ENCODE data around the gene SLC12A3.

Gene SLC12A3

GRCh38 chr16:56864960-56865359 is at the start of gene SLC12A3:
Gene SLC12A3, plus strand, starts transcription at chr16:56865207. Its CDS starts 29 bp downstream, at chr16:56865236.
- no peak for DNase-seq

DNA sequence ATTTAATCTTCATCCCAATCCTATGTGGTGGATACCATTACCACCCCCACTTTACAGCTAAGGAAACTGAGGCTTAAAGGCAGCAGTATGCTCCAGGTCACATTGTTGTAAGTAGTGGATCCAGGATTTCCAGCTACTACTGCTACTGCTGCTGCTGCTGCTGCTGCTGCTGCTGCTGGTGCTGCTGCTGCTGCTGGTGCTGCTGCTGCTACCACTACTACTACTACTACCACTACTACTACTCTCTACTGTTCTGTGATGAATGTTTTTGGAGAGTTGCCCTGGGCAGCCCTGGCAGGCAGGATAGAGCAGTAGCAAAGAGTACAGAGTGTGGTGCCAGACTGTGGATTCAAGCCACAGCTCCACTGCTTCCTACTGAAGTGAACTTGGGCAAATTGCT is 49.3 kb upstream of the SLC12A3 start:
- DNase-seq, result no peak

DNA sequence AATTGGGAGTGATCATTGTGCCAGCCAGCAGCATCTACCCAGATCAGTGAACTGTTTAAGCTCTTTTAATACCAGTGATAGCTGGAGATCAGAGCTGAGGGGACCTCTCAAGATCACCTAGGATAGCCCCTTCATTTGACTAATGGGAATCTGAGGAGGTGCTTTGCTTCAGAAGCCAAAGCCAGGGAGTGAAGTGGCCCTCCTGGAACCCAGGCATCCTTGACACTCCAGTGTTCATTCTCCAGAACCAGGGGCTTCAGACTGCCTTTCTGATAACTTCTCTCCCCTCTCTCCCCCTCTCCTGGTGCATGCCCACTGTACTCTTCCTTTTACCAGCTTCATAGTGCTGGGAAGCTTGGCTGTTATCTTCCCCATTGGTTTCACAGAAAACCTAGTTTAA is 48.0 kb upstream of the SLC12A3 start:
- DNase-seq, result no peak

DNA sequence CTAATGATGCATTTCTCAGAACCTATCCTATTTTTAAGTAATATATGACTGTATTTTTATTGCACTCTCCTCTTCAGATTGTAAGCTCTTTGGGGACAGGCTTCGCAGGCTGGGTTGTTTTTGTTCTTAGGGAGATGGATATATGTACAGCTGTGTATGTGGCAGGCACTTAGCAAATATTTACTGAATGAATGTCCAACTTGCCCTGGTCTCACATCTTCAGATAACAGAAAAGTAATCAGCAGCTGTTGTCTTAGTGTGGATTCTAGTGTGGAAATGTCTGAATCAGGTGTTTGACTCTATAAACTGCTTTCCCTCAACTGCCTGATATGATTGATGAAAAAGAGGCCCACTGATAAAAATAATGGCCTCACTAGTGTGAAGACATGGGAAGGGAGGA is 47.1 kb upstream of the SLC12A3 start:
- no peak for DNase-seq

DNA sequence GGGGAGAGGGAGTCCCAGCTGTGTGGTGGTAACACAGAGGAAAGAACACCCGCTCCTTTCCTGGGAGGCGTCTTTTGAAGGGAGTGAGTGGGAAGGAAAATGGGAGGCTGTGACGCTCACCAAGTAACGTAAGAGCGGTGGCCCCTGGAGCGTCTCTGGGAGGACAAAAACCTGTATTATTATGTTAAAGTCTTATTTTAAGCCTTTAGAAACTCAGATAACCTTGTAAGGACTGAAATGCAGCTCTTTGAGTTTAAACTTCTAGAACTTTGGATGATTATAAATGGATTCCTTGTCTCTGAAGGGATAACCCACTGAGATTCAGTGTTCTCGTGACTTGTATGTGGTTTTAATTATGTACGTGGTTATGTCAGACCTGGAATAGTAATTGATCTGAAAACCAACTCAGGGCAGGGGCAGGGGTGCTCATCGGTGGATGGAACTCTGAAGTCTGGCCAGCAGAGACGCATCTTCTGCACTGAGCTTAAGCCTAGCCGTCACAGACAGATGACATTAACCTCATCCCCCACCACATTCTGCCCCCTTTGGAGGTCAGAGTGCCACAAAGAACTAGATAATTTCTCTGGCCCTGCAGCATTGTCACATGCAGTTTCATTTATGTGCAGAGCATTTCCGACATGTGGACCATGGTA is 41.8 kb upstream of the SLC12A3 start:
- DNase-seq, result no peak

DNA sequence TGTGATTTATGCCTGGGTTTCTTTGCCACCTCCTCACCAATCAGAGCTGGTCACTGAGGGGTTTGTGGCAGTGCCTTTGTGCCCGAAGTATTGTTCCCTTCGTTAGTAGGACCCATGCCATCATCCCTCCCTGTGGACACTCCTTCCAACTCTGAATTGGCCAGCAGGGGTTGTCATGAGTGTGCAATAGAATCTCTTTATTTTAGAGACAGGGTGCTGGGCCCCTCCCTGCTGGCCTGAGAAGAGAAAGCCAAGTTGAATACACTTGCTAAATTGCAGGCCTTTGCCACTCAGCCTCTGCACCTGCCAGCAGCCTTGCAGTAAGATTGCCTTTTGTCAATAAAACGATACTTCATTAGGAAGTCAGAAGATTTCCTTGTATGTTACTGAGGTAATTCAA is 40.7 kb upstream of the SLC12A3 start:
- peak; percentile 11 for DNase-seq

DNA sequence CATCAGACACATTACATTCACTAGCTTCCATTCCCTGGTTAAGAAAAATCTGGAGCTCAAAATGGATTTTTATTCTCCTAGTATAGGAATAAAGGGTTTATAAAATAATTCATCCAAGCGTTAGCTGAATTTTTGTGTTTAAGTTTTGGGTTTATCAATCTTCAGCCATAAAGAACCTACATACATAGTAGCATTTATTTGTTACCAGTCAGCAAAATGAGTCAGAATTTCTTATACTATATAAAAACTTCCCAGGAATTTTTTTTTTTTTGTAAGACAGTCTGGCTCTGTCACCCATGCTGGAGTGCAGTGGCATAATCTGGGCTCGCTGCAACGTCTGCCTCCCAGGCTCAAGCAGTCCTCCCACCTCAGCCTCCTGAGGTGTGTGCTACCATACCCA is 40.2 kb upstream of the SLC12A3 start:
- no peak for DNase-seq

- DNase-seq, result no peak
Observed at GRCh38 chr16:56825826-56826225, 39.2 kb upstream of the SLC12A3 start.

- no peak for DNase-seq
Observed at GRCh38 chr16:56828647-56829046, 36.4 kb upstream of the SLC12A3 start.

DNA sequence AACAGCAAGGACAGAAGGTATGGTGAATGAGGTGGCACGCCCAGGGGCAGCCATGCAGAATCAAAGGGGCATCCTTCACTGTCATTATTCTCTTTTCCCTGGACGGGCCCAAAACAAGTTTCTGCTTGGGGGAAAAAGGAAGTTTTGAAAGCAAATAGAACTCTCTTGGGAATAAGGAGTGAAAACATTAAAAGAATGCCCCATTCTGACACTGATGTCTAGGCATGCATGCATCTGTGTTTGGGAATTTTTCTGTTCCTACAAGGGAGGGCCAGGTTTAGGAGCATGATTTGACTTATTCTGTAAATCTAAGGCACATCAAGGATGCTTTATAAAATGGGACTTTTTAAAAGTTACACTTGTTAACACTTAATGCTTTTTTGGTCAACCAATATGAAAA is 34.3 kb upstream of the SLC12A3 start:
- no peak for DNase-seq

GRCh38 chr16:56832768-56833167 is 32.2 kb upstream of the SLC12A3 start:
- DNase-seq, result no peak

- no peak for DNase-seq
Observed at GRCh38 chr16:56833243-56833970, 31.6 kb upstream of the SLC12A3 start.

- DNase-seq, result no peak
Observed at GRCh38 chr16:56835320-56835719, 29.7 kb upstream of the SLC12A3 start.

DNA sequence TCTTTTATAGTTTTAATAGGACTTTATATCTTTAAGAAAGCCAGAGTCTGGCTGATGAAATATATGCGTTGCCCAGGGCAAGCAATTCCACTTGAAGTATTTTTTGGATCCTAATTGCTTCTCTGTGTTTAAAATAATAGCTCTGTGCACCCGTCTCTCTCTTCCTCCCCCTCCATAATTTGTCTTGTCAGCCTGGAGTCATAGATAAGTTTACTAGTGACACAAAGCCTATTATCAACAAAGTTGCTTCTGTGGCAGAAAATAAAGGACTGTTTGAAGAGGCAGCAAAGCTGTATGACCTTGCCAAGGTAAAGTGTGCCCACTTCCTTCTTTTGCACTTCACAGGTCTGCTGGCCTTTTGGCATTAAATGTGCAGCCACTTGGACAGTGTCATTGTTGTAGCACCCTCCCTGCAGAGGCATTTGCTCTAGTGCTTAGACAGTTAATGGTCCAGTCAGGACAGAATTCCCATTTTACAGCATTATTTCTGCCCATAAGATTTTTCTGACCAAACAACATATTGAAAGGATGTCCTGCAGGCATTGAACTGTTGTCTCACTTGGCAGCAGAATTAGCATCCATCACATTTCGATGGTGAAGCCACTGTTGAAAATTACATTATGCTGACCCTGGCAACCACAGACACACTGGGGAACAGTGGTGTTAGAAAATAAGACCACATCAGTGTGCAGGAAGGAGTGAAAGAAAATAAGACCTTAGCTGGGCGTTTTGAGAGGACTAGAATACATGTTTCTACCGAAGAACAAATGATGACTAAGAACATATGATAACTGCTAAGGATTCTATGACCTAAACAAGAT is 28.4 kb upstream of the SLC12A3 start:
- peak; percentile 12 for DNase-seq

GRCh38 chr16:56838622-56839337 is 26.2 kb upstream of the SLC12A3 start:
- no peak for DNase-seq

GRCh38 chr16:56841233-56841632 is 23.8 kb upstream of the SLC12A3 start:
- DNase-seq, result no peak

DNA sequence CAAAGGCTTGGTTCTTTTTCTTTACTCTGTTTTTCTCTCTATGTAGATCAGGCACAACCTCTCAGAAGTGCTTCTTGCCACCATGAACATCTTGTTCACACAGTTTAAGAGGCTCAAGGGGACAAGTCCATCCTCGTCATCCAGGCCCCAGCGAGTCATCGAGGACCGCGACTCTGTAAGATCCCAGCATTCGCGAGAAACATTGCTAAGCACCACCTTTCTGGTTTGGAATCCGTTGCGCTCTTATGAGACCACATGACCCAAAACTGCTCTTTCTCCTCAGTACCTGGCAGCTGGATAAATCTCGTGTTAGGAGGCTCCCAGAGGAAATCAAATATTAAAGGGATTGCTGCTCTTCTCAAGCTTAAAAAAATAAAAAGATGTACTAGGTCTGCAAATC is 23.3 kb upstream of the SLC12A3 start:
- no peak for DNase-seq

DNA sequence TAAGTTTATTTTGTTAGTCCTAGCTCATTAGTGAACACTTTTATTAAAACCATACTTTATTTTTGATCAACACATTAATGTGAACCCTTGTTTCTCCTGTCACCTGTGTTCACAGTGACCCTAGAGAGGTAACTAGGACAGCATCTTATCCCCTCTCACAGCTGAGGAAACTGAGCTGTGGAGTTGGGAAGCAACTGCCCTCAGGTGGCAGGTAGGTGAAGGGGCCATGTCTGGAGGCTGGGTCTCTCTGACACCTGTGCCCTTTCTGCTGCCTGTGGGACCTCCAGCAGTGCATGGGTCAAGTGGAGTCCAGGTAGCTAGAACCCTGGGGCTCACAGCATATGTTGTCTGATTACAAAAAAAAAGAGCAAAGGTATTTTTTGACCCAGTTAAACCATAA is 22.9 kb upstream of the SLC12A3 start:
- no peak for DNase-seq

GRCh38 chr16:56844056-56844455 is 21.0 kb upstream of the SLC12A3 start:
- no peak for DNase-seq

- peak; percentile 30 for DNase-seq
Observed at GRCh38 chr16:56847173-56847910, 17.7 kb upstream of the SLC12A3 start.

DNA sequence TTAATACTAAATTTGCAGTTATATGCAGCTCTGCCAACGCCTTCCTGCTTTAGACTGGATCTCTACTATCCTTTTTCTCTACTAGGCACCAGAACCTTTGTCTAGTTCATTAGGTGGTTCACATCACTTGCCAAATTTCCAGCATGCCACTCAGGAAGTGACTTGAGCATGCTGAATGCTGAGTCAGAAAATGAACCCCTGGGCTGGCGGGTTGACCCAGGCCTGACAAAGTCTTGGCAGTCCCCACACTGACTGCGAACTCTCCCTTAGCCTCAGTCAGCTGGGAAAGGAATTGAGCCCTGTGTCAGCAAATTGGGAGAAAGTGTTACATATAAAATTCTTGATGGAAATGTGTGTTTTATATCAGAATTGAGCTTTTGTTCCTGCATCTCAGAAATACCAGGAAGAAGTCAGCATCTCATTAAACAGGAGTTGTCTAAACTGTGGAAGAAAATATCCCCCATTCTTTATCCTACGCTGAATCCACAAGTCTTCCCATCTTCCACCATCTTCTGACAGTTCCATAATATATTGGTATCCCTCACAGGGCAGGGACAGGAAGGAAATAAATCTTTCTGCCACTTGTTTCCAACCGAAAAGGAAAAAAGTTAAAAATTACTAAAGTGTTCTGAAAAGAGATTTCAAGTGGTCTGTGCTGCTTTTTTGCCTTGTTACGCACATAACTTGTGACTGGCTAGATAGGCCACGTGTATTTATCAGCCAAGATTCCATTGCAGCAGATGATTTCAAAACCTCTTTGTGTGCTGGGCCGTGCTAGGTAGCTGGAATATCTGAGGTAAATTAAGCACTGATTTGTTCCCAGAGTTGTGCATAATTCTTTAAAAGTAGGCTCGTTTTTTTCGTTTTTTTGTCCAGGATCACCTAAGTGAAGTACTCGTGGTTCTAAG is 16.7 kb upstream of the SLC12A3 start:
- DNase-seq, result peak; percentile 26

All from hematopoietic multipotent progenitor cell treated with erythropoietin and hydrocortisone succinate and interleukin-3 and kit ligand, for 6 days (in vitro differentiated cells).